ENCODE results near the gene FGF14. TPM values are rescaled to one million over a fixed set of nuclear protein-coding genes. Genes with fewer than 3 reads are reported as not detected.

FGF14 gene
- total RNA-seq, 1 donor from 2014 or later = not detected

GRCh38 chr13:101835920-101836319 lies 565.9 kb downstream of the FGF14 start:
- no peaks in the 10 kb centered on the region for H3K27me3 Mint-ChIP-seq
- H3K4me3 Mint-ChIP-seq = no peak overlapping the region
- no peaks in the 10 kb centered on the region for H3K4me1 Mint-ChIP-seq
- ChIA-PET CTCF (no interaction called here), POLR2A (no interaction called here)
- H3K27ac Mint-ChIP-seq = no peak overlapping the region
- DNase-seq (no peak), ATAC-seq (ENCODE audit: low read depth) (no peak)
- no peaks in the 10 kb centered on the region for H3K36me3 Mint-ChIP-seq (ENCODE audit: low read depth)
- H3K9me3 Mint-ChIP-seq = peaks cover under 1% of the 10 kb centered on the region
- intact Hi-C loops (cut with micrococcal nuclease) = no loop called here
- no peak for TF ChIP-seq CTCF (IDR thresholded peaks at IDR 0.05)

- Mint-ChIP-seq H3K27ac (no peak overlapping the region), H3K4me3 (no peak overlapping the region), H3K27me3 (no peaks in the 10 kb centered on the region), H3K4me1 (no peaks in the 10 kb centered on the region), H3K9me3 (peaks cover 3% of the 10 kb centered on the region), H3K36me3 (ENCODE audit: low read depth) (no peaks in the 10 kb centered on the region)
- POLR2A ChIA-PET = no interaction called here
- intact Hi-C loops (cut with micrococcal nuclease) = no loop called here
- CTCF ChIA-PET = no interaction called here
- no peak for DNase-seq
- TF ChIP-seq CTCF (IDR thresholded peaks at IDR 0.05) = no peak
- ATAC-seq (ENCODE audit: low read depth) = no peak
These were observed 568.2 kb downstream of the FGF14 start for GRCh38 chr13:101833671-101834070.

GRCh38 chr13:101830035-101830434 lies 571.8 kb downstream of the FGF14 start:
- no peaks in the 10 kb centered on the region for H3K27me3 Mint-ChIP-seq
- H3K36me3 Mint-ChIP-seq (ENCODE audit: low read depth) = no peaks in the 10 kb centered on the region
- ATAC-seq (ENCODE audit: low read depth) (no peak), DNase-seq (no peak)
- ChIA-PET CTCF (no interaction called here), POLR2A (no interaction called here)
- no peak for TF ChIP-seq CTCF (IDR thresholded peaks at IDR 0.05)
- H3K4me1 Mint-ChIP-seq = no peaks in the 10 kb centered on the region
- no peak overlapping the region for H3K27ac Mint-ChIP-seq
- intact Hi-C loops (cut with micrococcal nuclease) = no loop called here
- H3K9me3 Mint-ChIP-seq = peaks cover 3% of the 10 kb centered on the region
- no peak overlapping the region for H3K4me3 Mint-ChIP-seq

- CTCF ChIA-PET = no interaction called here
- no peak for TF ChIP-seq CTCF (IDR thresholded peaks at IDR 0.05)
- H3K27me3 Mint-ChIP-seq = no peaks in the 10 kb centered on the region
- no peak overlapping the region for H3K4me3 Mint-ChIP-seq
- H3K36me3 Mint-ChIP-seq (ENCODE audit: low read depth) = no peaks in the 10 kb centered on the region
- H3K27ac Mint-ChIP-seq = no peak overlapping the region
- intact Hi-C loops (cut with micrococcal nuclease) = no loop called here
- H3K9me3 Mint-ChIP-seq = peaks cover 3% of the 10 kb centered on the region
- POLR2A ChIA-PET = no interaction called here
- H3K4me1 Mint-ChIP-seq = no peaks in the 10 kb centered on the region
- ATAC-seq (ENCODE audit: low read depth) (no peak), DNase-seq (no peak)
These were observed 572.4 kb downstream of the FGF14 start for GRCh38 chr13:101829484-101829883.

- peaks cover 3% of the 10 kb centered on the region for H3K9me3 Mint-ChIP-seq
- ChIA-PET POLR2A (no interaction called here), CTCF (no interaction called here)
- no peak overlapping the region for H3K4me3 Mint-ChIP-seq
- no peak for TF ChIP-seq CTCF (IDR thresholded peaks at IDR 0.05)
- DNase-seq (no peak), ATAC-seq (ENCODE audit: low read depth) (no peak)
- intact Hi-C loops (cut with micrococcal nuclease) = no loop called here
- no peaks in the 10 kb centered on the region for H3K36me3 Mint-ChIP-seq (ENCODE audit: low read depth)
- no peak overlapping the region for H3K27ac Mint-ChIP-seq
- no peaks in the 10 kb centered on the region for H3K4me1 Mint-ChIP-seq
- H3K27me3 Mint-ChIP-seq = no peaks in the 10 kb centered on the region
These were observed 573.7 kb downstream of the FGF14 start for GRCh38 chr13:101828119-101828518.

Measured in activated B cell treated with CpG ODN at 0.5 μM for 24 hours (primary cell).